IMR-90 (cell line): Measurements from ENCODE around the gene ANTXRL.
"Not testable (repeated sequence)": the region's sequence is repeated elsewhere in the genome, so short reads cannot be mapped to it uniquely, and the experiment has no call there.

Experiments
- BHLHE40 ChIP-seq: fragments of 150-350 bp; IDR thresholded peaks from 2 replicates; pipeline ENCODE4 v1.6.1; 2016; ENCODE audit warnings: mild to moderate bottlenecking, low read depth, low read length
- CTCF ChIP-seq: conservative IDR thresholded peaks from 2 replicates; pipeline ENCODE4 v1.5.1; 2012; ENCODE audit warnings: mild to moderate bottlenecking, low read depth, low read length, improper control_type of control experiment
- POLR2A ChIP-seq: IDR thresholded peaks from 2 replicates; pipeline ENCODE4 v1.6.1; 2012; ENCODE audit warnings: mild to moderate bottlenecking, low read depth, low read length

- TF ChIP-seq CTCF, POLR2A, BHLHE40: not testable (repeated sequence)
Measured at GRCh38 chr10:46377651-46378050, 90.9 kb downstream of the ANTXRL start.
